H1 (cell line): ENCODE measurements around the gene HIVEP2. TPM values are rescaled to one million over a fixed set of nuclear protein-coding genes. Genes with fewer than 3 reads are reported as not detected.

Experiments used
- SUZ12 ChIP-seq: fragments of 200-600 bp; sonication (generic); IDR thresholded peaks from 2 replicates; pipeline ENCODE4 v1.6.1; 2012; ENCODE audit warnings: mild to moderate bottlenecking, inconsistent platforms, low read length, moderate library complexity, mixed read lengths
- polyA plus RNA-seq, 7 experiments: library from polyadenylated mRNA; depleted of rRNA in 3 of 7; stranded (reverse) in 5 of 7; unstranded in 2 of 7; fragments of >200 nt in 5 of 7; fragments of 200-250 nt in 2 of 7; gene quantifications; 1 replicate in 5 of 7; 2 replicates in 1 of 7; 4 replicates in 1 of 7; pipeline versions ENCODE4 v1.2.1 to v1.2.3, GENCODE V29; 2011 to 2013; ENCODE audit warnings: missing spikeins in 2 of 7, mixed read lengths in 2 of 7
- total RNA-seq: library from RNA; stranded (reverse); fragmentation: NEBNext Ultra II Directional; extraction: Animal tissue kit (Norgen Biotek cat#: 25700); gene quantifications from 2 replicates; pipeline ENCODE4 v1.2.1, GENCODE V29; 2021
- TF ChIP-seq, protein P1 (sequence below): fragments of 300-600 bp; sonication (generic); IDR thresholded peaks from 2 replicates; pipeline ENCODE4 v1.7.1; 2012; ENCODE audit warnings: low read length, moderate library complexity, mild to moderate bottlenecking, inconsistent platforms; ENCODE audit not compliant: insufficient replicate concordance

The HIVEP2 gene
- total and polyA plus RNA-seq, 2 of the 8 experiments (the other 6 are each of a cell fraction or from before 2014, with no cell fraction given), result 2.2 to 6.1 TPM

DNA sequence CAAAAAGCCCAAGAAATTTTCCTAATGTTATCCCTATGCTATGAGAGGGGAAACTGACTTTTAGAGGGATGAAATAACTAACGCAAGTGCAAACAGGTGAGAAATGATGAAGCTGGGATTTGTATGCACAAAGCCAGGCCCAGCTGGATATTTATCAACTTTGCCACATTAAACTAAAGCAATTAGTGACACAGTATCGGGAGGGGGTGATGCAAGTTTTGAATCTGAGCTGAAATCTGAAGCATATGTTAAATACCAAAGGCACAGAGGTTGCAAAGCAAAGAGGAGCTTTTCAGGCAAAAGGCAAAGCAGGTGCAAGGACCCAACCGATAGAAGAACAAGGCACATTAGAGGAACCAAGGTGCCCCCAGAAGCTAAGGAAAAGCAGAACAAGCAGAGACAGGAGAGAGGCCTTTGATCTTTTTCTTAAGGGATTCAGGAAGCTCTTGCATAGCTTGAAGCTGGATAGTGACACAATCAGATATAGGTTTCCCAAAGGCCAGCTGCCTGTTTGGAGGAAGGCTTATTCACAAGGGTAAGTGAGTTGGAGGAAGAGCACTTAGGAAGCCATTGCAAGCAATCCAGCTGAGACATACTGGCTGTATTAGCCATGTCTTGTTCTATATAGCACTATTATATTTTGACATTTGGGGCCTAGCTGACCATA is 207.5 kb downstream of the HIVEP2 start (continued):
- TF ChIP-seq, protein P1, sequence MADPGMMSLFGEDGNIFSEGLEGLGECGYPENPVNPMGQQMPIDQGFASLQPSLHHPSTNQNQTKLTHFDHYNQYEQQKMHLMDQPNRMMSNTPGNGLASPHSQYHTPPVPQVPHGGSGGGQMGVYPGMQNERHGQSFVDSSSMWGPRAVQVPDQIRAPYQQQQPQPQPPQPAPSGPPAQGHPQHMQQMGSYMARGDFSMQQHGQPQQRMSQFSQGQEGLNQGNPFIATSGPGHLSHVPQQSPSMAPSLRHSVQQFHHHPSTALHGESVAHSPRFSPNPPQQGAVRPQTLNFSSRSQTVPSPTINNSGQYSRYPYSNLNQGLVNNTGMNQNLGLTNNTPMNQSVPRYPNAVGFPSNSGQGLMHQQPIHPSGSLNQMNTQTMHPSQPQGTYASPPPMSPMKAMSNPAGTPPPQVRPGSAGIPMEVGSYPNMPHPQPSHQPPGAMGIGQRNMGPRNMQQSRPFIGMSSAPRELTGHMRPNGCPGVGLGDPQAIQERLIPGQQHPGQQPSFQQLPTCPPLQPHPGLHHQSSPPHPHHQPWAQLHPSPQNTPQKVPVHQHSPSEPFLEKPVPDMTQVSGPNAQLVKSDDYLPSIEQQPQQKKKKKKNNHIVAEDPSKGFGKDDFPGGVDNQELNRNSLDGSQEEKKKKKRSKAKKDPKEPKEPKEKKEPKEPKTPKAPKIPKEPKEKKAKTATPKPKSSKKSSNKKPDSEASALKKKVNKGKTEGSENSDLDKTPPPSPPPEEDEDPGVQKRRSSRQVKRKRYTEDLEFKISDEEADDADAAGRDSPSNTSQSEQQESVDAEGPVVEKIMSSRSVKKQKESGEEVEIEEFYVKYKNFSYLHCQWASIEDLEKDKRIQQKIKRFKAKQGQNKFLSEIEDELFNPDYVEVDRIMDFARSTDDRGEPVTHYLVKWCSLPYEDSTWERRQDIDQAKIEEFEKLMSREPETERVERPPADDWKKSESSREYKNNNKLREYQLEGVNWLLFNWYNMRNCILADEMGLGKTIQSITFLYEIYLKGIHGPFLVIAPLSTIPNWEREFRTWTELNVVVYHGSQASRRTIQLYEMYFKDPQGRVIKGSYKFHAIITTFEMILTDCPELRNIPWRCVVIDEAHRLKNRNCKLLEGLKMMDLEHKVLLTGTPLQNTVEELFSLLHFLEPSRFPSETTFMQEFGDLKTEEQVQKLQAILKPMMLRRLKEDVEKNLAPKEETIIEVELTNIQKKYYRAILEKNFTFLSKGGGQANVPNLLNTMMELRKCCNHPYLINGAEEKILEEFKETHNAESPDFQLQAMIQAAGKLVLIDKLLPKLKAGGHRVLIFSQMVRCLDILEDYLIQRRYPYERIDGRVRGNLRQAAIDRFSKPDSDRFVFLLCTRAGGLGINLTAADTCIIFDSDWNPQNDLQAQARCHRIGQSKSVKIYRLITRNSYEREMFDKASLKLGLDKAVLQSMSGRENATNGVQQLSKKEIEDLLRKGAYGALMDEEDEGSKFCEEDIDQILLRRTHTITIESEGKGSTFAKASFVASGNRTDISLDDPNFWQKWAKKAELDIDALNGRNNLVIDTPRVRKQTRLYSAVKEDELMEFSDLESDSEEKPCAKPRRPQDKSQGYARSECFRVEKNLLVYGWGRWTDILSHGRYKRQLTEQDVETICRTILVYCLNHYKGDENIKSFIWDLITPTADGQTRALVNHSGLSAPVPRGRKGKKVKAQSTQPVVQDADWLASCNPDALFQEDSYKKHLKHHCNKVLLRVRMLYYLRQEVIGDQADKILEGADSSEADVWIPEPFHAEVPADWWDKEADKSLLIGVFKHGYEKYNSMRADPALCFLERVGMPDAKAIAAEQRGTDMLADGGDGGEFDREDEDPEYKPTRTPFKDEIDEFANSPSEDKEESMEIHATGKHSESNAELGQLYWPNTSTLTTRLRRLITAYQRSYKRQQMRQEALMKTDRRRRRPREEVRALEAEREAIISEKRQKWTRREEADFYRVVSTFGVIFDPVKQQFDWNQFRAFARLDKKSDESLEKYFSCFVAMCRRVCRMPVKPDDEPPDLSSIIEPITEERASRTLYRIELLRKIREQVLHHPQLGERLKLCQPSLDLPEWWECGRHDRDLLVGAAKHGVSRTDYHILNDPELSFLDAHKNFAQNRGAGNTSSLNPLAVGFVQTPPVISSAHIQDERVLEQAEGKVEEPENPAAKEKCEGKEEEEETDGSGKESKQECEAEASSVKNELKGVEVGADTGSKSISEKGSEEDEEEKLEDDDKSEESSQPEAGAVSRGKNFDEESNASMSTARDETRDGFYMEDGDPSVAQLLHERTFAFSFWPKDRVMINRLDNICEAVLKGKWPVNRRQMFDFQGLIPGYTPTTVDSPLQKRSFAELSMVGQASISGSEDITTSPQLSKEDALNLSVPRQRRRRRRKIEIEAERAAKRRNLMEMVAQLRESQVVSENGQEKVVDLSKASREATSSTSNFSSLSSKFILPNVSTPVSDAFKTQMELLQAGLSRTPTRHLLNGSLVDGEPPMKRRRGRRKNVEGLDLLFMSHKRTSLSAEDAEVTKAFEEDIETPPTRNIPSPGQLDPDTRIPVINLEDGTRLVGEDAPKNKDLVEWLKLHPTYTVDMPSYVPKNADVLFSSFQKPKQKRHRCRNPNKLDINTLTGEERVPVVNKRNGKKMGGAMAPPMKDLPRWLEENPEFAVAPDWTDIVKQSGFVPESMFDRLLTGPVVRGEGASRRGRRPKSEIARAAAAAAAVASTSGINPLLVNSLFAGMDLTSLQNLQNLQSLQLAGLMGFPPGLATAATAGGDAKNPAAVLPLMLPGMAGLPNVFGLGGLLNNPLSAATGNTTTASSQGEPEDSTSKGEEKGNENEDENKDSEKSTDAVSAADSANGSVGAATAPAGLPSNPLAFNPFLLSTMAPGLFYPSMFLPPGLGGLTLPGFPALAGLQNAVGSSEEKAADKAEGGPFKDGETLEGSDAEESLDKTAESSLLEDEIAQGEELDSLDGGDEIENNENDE, result no peak
- TF ChIP-seq SUZ12, result no peak
